HepG2 (cell line): ENCODE results near the gene ITGAE. TPM values are rescaled to one million over a fixed set of nuclear protein-coding genes. Genes with fewer than 3 reads are reported as not detected.

ENCODE experiments used
- ARNTL ChIP-seq: sonication (generic); formaldehyde crosslinking; IDR thresholded peaks from 2 replicates; pipeline ENCODE4 v1.4.0; 2020; ENCODE audit warnings: mild to moderate bottlenecking, missing genetic modification reagents
- EED ChIP-seq: sonication (generic); formaldehyde crosslinking; IDR thresholded peaks from 2 replicates; pipeline ENCODE4 v1.5.0; 2020; ENCODE audit warnings: mild to moderate bottlenecking, missing genetic modification reagents
- EP300 ChIP-seq, 3 experiments: sonication (generic) in 1 of 3; formaldehyde crosslinking in 1 of 3; IDR thresholded peaks; 2 replicates each; pipeline versions ENCODE4 v1.5.1 to v1.6.1; 2011 to 2020; ENCODE audit warnings: low read depth in 2 of 3, low read length in 2 of 3, borderline replicate concordance in 1 of 3, improper control_type of control experiment in 1 of 3, mild to moderate bottlenecking in 1 of 3, missing genetic modification reagents in 1 of 3, moderate library complexity in 1 of 3
- GATAD2A ChIP-seq: IDR thresholded peaks from 2 replicates; pipeline ENCODE4 v1.6.1; 2016
- HDAC1 ChIP-seq: sonication (generic); formaldehyde crosslinking; IDR thresholded peaks from 2 replicates; pipeline ENCODE4 v1.5.1; 2020; ENCODE audit warnings: mild to moderate bottlenecking, missing genetic modification reagents
- HDAC2 ChIP-seq: sonication (generic); formaldehyde crosslinking; IDR thresholded peaks from 2 replicates; pipeline ENCODE4 v1.4.0; 2020; ENCODE audit warnings: missing genetic modification reagents
- ISL2 ChIP-seq: sonication (generic); formaldehyde crosslinking; IDR thresholded peaks from 2 replicates; pipeline ENCODE4 v1.5.0; 2020; ENCODE audit warnings: missing genetic modification reagents
- NR2C2 ChIP-seq: sonication (generic); formaldehyde crosslinking; IDR thresholded peaks from 2 replicates; pipeline ENCODE4 v1.4.0; 2020; ENCODE audit warnings: missing genetic modification reagents, mild to moderate bottlenecking, moderate library complexity, borderline replicate concordance
- PATZ1 ChIP-seq: sonication (generic); formaldehyde crosslinking; IDR thresholded peaks from 2 replicates; pipeline ENCODE4 v1.4.0; 2020; ENCODE audit warnings: missing genetic modification reagents
- RCOR2 ChIP-seq: IDR thresholded peaks from 2 replicates; pipeline ENCODE4 v1.6.1; 2016; ENCODE audit warnings: missing biosample characterization, missing genetic modification reagents
- RERE ChIP-seq: IDR thresholded peaks from 2 replicates; pipeline ENCODE4 v1.6.1; 2016; ENCODE audit warnings: low read depth, missing genetic modification reagents, missing compliant biosample characterization
- SALL1 ChIP-seq: sonication (generic); formaldehyde crosslinking; IDR thresholded peaks from 2 replicates; pipeline ENCODE4 v1.8.0; 2022; ENCODE audit warnings: mild to moderate bottlenecking, missing genetic modification reagents
- ZNF512B ChIP-seq: sonication (generic); formaldehyde crosslinking; IDR thresholded peaks from 2 replicates; pipeline ENCODE4 v1.5.1; 2020; ENCODE audit warnings: missing genetic modification reagents, mild to moderate bottlenecking, borderline replicate concordance
- ZNF563 ChIP-seq: sonication (generic); formaldehyde crosslinking; IDR thresholded peaks from 2 replicates; pipeline ENCODE4 v1.8.0; 2022; ENCODE audit warnings: mild to moderate bottlenecking, moderate library complexity, missing genetic modification reagents
- ZNF644 ChIP-seq: IDR thresholded peaks from 2 replicates; pipeline ENCODE4 v1.6.1; 2016; ENCODE audit warnings: low read depth
- polyA plus RNA-seq, 8 experiments: library from polyadenylated mRNA; depleted of rRNA in 3 of 8; stranded (reverse) in 7 of 8; unstranded in 1 of 8; fragments of >200 nt; fragmentation: Illumina TruSeq in 4 of 8; extraction: Trizol in 4 of 8; gene quantifications; 2 replicates each; pipeline versions ENCODE4 v1.2.1 to v1.2.3, GENCODE V29; 2011 to 2016; ENCODE audit warnings: low read depth in 4 of 8, missing spikeins in 1 of 8, mixed read lengths in 1 of 8; ENCODE audit not compliant: insufficient read depth in 1 of 8
- total RNA-seq, 5 experiments: library from RNA; depleted of rRNA; stranded (reverse); fragments of >200 nt; fragmentation: Illumina TruSeq; extraction: Trizol; gene quantifications; 2 replicates each; pipeline ENCODE4 v1.2.3, GENCODE V29; 2016; ENCODE audit warnings: low read depth in 1 of 5

Gene ITGAE
- total and polyA plus RNA-seq, 2 of the 13 experiments (the other 11 are each of a cell fraction or from before 2014, with no cell fraction given): 42.3 to 49.0 TPM

GRCh38 chr17:3804503-3804931, 3.5 kb upstream of the ITGAE start (continued):
- 0 out of 2 replicates have a peak, but pooled peaks have one; percentile 12 for TF ChIP-seq PATZ1 (CRISPR knock-in tag)
- peak; percentile 24; the same call in 1 of the 2 replicates for TF ChIP-seq HDAC2 (CRISPR knock-in tag)
- no peak for TF ChIP-seq ZNF563
- TF ChIP-seq EP300 (IDR thresholded peaks at IDR 0.05; ENCODE audit: low read depth in 2 of 2, low read length in 2 of 2): peak in 1 of 2 experiments; percentile 28; a peak in 1 of 4 replicates
- TF ChIP-seq EP300 (CRISPR knock-in tag; IDR thresholded peaks at IDR 0.05; ENCODE audit: borderline replicate concordance): no peak
- TF ChIP-seq ZNF644 (CRISPR knock-in tag): 0 out of 2 replicates have a peak, but pooled peaks have one; percentile 22
- 0 out of 2 replicates have a peak, but pooled peaks have one; percentile 26 for TF ChIP-seq SALL1 (CRISPR knock-in tag)
- TF ChIP-seq HDAC1 (CRISPR knock-in tag): peak; percentile 49; the same call in 1 of the 2 replicates
- no peak for TF ChIP-seq RERE (CRISPR knock-in tag)
- TF ChIP-seq GATAD2A: peak; percentile 77
- no peak for TF ChIP-seq EED (CRISPR knock-in tag)
- TF ChIP-seq ARNTL (CRISPR knock-in tag): peak; percentile 42; the same call in 1 of the 2 replicates
- TF ChIP-seq ISL2 (CRISPR knock-in tag): 0 out of 2 replicates have a peak, but pooled peaks have one; percentile 32
- TF ChIP-seq NR2C2 (CRISPR knock-in tag): 0 out of 2 replicates have a peak, but pooled peaks have one; percentile 34
- no peak for TF ChIP-seq RCOR2 (CRISPR knock-in tag)
- no peak for TF ChIP-seq ZNF512B (CRISPR knock-in tag)
